Activated effector memory CD4-positive, alpha-beta T cell treated with Interleukin-2 at 50 U/mL for 16 hours (primary cell): ENCODE measurements around the gene PAPPA.

Source experiments
- DNase-seq: peaks from one replicate; pipeline ENCODE4 v3.0.0-alpha.2; 2020

Gene PAPPA

GRCh38 chr9:116284518-116284917, 130.9 kb downstream of the PAPPA start:
- DNase-seq, result no peak

GRCh38 chr9:116285320-116285719, 131.7 kb downstream of the PAPPA start:
- DNase-seq, result no peak

GRCh38 chr9:116286297-116286696, 132.7 kb downstream of the PAPPA start:
- no peak for DNase-seq

- no peak for DNase-seq
Measured at GRCh38 chr9:116287721-116288120, 134.1 kb downstream of the PAPPA start.

- DNase-seq, result no peak
Measured at GRCh38 chr9:116288658-116289057, 135.1 kb downstream of the PAPPA start.

- no peak for DNase-seq
Measured at GRCh38 chr9:116297346-116297745, 143.8 kb downstream of the PAPPA start.

GRCh38 chr9:116298249-116298648, 144.7 kb downstream of the PAPPA start:
- no peak for DNase-seq

GRCh38 chr9:116298878-116299391, 145.3 kb downstream of the PAPPA start:
- DNase-seq, result no peak

GRCh38 chr9:116300360-116300870, 146.8 kb downstream of the PAPPA start:
- no peak for DNase-seq

- DNase-seq, result no peak
Measured at GRCh38 chr9:116303270-116303669, 149.7 kb downstream of the PAPPA start.

GRCh38 chr9:116303886-116304538, 150.4 kb downstream of the PAPPA start:
- DNase-seq, result no peak

- no peak for DNase-seq
Measured at GRCh38 chr9:116304761-116305160, 151.2 kb downstream of the PAPPA start.

- no peak for DNase-seq
Measured at GRCh38 chr9:116308076-116308475, 154.5 kb downstream of the PAPPA start.

GRCh38 chr9:116309900-116310611, 156.5 kb downstream of the PAPPA start:
- no peak for DNase-seq

GRCh38 chr9:116312221-116312620, 158.6 kb downstream of the PAPPA start:
- DNase-seq, result no peak

GRCh38 chr9:116313638-116314037, 160.0 kb downstream of the PAPPA start:
- no peak for DNase-seq

GRCh38 chr9:116316246-116316645, 162.7 kb downstream of the PAPPA start:
- DNase-seq, result no peak

GRCh38 chr9:116317503-116317902, 163.9 kb downstream of the PAPPA start:
- no peak for DNase-seq

- DNase-seq, result no peak
Measured at GRCh38 chr9:116318468-116319374, 165.1 kb downstream of the PAPPA start.

- DNase-seq, result no peak
Measured at GRCh38 chr9:116319480-116319879, 165.9 kb downstream of the PAPPA start.

- DNase-seq, result no peak
Measured at GRCh38 chr9:116320290-116320689, 166.7 kb downstream of the PAPPA start.

- no peak for DNase-seq
Measured at GRCh38 chr9:116322521-116322920, 168.9 kb downstream of the PAPPA start.

- DNase-seq, result no peak
Measured at GRCh38 chr9:116323012-116323411, 169.4 kb downstream of the PAPPA start.
